ENCODE data around the gene FHIT. TPM values are rescaled to one million over a fixed set of nuclear protein-coding genes. Genes with fewer than 3 reads are reported as not detected.

FHIT gene
- total and polyA plus RNA-seq, 2 of the 4 experiments (the other 2 are of a cell fraction): 0.07 TPM; not detected in 1

DNA sequence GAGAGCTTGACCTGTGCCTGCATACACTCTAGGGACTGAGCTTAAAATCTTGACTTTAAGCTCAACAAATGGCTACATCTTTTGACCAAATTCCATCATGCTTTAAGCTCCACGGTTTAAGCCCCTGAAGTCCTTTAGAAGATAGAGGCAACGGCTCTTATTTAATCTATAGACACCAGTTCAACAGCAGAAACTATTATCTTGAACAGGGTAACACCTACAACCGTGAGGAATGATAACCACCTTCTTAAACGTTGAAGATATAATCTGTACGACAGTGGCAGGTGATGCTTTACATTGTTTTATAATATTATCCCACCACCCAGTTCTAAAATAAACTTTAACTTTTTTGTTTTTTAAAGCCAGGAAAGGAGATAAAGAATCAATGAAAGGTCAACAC is 1007.8 kb downstream of the FHIT start:
- TF ChIP-seq, protein P1, sequence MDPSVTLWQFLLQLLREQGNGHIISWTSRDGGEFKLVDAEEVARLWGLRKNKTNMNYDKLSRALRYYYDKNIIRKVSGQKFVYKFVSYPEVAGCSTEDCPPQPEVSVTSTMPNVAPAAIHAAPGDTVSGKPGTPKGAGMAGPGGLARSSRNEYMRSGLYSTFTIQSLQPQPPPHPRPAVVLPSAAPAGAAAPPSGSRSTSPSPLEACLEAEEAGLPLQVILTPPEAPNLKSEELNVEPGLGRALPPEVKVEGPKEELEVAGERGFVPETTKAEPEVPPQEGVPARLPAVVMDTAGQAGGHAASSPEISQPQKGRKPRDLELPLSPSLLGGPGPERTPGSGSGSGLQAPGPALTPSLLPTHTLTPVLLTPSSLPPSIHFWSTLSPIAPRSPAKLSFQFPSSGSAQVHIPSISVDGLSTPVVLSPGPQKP (IDR thresholded peaks at IDR 0.05; ENCODE audit: borderline replicate concordance, low read depth, low read length): no peak
- TF ChIP-seq CHD1 (IDR thresholded peaks at IDR 0.05; ENCODE audit: low read depth, low read length) (no peak), FOS (IDR thresholded peaks at IDR 0.05; ENCODE audit: low read depth, low read length) (no peak), MAZ (IDR thresholded peaks at IDR 0.05; ENCODE audit: borderline replicate concordance, low read depth, low read length) (no peak), CEBPB (IDR thresholded peaks at IDR 0.05; ENCODE audit: low read depth, low read length) (no peak), MXI1 (IDR thresholded peaks at IDR 0.05; ENCODE audit: borderline replicate concordance, low read depth, low read length) (no peak), POLR2A (IDR thresholded peaks at IDR 0.05; ENCODE audit: low read depth, low read length) (no peak), SMC3 (IDR thresholded peaks at IDR 0.05; ENCODE audit: low read depth, low read length) (no peak), NFE2L2 (IDR thresholded peaks at IDR 0.05; ENCODE audit: low read depth, low read length) (no peak), MAFK (IDR thresholded peaks at IDR 0.05; ENCODE audit: low read depth, low read length) (no peak), RAD21 (IDR thresholded peaks at IDR 0.05; ENCODE audit: low read length) (no peak), RFX5 (IDR thresholded peaks at IDR 0.05; ENCODE audit: low read depth, low read length) (no peak), RCOR1 (IDR thresholded peaks at IDR 0.05; ENCODE audit: insufficient replicate concordance, low read length) (no peak), BHLHE40 (IDR thresholded peaks at IDR 0.05; ENCODE audit: low read depth, low read length) (no peak)
- TF ChIP-seq, protein P2, sequence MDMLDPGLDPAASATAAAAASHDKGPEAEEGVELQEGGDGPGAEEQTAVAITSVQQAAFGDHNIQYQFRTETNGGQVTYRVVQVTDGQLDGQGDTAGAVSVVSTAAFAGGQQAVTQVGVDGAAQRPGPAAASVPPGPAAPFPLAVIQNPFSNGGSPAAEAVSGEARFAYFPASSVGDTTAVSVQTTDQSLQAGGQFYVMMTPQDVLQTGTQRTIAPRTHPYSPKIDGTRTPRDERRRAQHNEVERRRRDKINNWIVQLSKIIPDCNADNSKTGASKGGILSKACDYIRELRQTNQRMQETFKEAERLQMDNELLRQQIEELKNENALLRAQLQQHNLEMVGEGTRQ (IDR thresholded peaks at IDR 0.05; ENCODE audit: low read depth, low read length): no peak
- TF ChIP-seq, protein P3, sequence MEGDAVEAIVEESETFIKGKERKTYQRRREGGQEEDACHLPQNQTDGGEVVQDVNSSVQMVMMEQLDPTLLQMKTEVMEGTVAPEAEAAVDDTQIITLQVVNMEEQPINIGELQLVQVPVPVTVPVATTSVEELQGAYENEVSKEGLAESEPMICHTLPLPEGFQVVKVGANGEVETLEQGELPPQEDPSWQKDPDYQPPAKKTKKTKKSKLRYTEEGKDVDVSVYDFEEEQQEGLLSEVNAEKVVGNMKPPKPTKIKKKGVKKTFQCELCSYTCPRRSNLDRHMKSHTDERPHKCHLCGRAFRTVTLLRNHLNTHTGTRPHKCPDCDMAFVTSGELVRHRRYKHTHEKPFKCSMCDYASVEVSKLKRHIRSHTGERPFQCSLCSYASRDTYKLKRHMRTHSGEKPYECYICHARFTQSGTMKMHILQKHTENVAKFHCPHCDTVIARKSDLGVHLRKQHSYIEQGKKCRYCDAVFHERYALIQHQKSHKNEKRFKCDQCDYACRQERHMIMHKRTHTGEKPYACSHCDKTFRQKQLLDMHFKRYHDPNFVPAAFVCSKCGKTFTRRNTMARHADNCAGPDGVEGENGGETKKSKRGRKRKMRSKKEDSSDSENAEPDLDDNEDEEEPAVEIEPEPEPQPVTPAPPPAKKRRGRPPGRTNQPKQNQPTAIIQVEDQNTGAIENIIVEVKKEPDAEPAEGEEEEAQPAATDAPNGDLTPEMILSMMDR (conservative IDR thresholded peaks at IDR 0.05; ENCODE audit: low read depth, low read length): no peak
- Histone ChIP-seq H4K8ac (ENCODE audit: low read depth in 2 of 2, low read length in 2 of 2) (no peak overlapping the region), H3K23ac (ENCODE audit: low read depth, low read length) (no peak overlapping the region), H2BK120ac (ENCODE audit: low read depth, low read length) (no peak overlapping the region), H4K20me1 (ENCODE audit: insufficient read depth, low read length) (no peaks in the 10 kb centered on the region), H4K5ac (ENCODE audit: low read depth, low read length) (no peak overlapping the region), H3K4me2 (ENCODE audit: low read depth, low read length) (no peak overlapping the region), H3K4me3 (ENCODE audit: insufficient read depth, low read depth, low read length) (no peak overlapping the region), H3K18ac (ENCODE audit: low read depth, low read length) (no peak overlapping the region), H2BK5ac (ENCODE audit: low read depth, low read length, poor library complexity, severe bottlenecking) (no peak overlapping the region), H2AFZ (replicated peaks; ENCODE audit: low read length, poor library complexity) (no peak overlapping the region), H3K4me1 (ENCODE audit: control insufficient read depth, insufficient read depth, low read length) (no peaks in the 10 kb centered on the region), H3K9ac (ENCODE audit: low read depth, low read length) (no peak overlapping the region), H3K56ac (ENCODE audit: extremely low read depth, insufficient read depth, low read length) (no peak overlapping the region), H3K4ac (ENCODE audit: low read depth, low read length) (no peak overlapping the region), H2AK5ac (ENCODE audit: low read depth, low read length) (no peak overlapping the region), H4K91ac (ENCODE audit: insufficient read depth, low read depth, low read length) (no peak overlapping the region), H2AK9ac (replicated peaks; ENCODE audit: low read depth, low read length, poor library complexity) (no peak overlapping the region), H3K14ac (replicated peaks; ENCODE audit: low read depth, low read length) (no peak overlapping the region), H3K36me3 (ENCODE audit: control insufficient read depth, insufficient read depth, low read length) (no peaks in the 10 kb centered on the region), H3K27me3 (ENCODE audit: control insufficient read depth, insufficient read depth, low read length) (no peaks in the 10 kb centered on the region), H3K79me1 (ENCODE audit: low read depth in 1 of 2, low read length in 2 of 2) (no peaks in the 10 kb centered on the region), H3K27ac (ENCODE audit: insufficient read depth, low read length) (no peak overlapping the region), H3K9me3 (ENCODE audit: control insufficient read depth, insufficient read depth, low read length) (no peaks in the 10 kb centered on the region), H2BK15ac (ENCODE audit: low read depth, low read length) (no peak overlapping the region), H2BK20ac (ENCODE audit: low read depth, low read length) (no peak overlapping the region), H3K9me1 (ENCODE audit: insufficient read depth, low read length) (no peaks in the 10 kb centered on the region)
- dilution Hi-C loops (cut with HindIII; ENCODE audit: low sequenced_read_pairs, unreplicated experiment): no loop called here
- in situ Hi-C loops (cut with MboI; ENCODE audit: low sequenced_read_pairs): no loop called here
- WGBS, 2 experiments (ENCODE audit: extremely low coverage in 2 of 2, insufficient read length in 1 of 2): 20% methylated on average over 1 of the region's 5 CpGs; no CpG with 5 or more reads in 1 of the 2 experiments
- DNase-seq: no peak
- ATAC-seq (ENCODE audit: low read depth): no peak
- BruUV-seq (replicated peaks): no TSS peak
- intact Hi-C loops (cut with micrococcal nuclease): no loop called here
- CTCF ChIA-PET: no interaction called here
- POLR2A ChIA-PET (ENCODE audit: unreplicated experiment): no interaction called here
